LNCaP clone FGC (cell line): ENCODE results near the gene ARHGEF35.
A peak's percentile ranks its signal among the peaks of the same experiment; 100 is the strongest.
"Not testable (repeated sequence)": the region's sequence is repeated elsewhere in the genome, so short reads cannot be mapped to it uniquely, and the experiment has no call there.

Source experiments
- DNase-seq: peaks from one replicate; pipeline ENCODE4 v3.0.0-alpha.2; 2011; ENCODE audit warnings: low read depth
- H3K4me3 ChIP-seq: 2 replicates; pipeline ENCODE4 v1.5.1; 2011; ENCODE audit warnings: mild to moderate bottlenecking, low read depth, low read length, control low read depth
- CTCF ChIP-seq: IDR thresholded peaks from 2 replicates; pipeline ENCODE4 v1.5.1; 2012; ENCODE audit warnings: mild to moderate bottlenecking; ENCODE audit not compliant: control insufficient read depth, insufficient read depth; ENCODE audit errors: extremely low read depth

Gene ARHGEF35

GRCh38 chr7:144187848-144188247 is 7.8 kb downstream of the ARHGEF35 start:
- not testable (repeated sequence) for H3K4me3 ChIP-seq, DNase-seq

GRCh38 chr7:144183166-144183565 is 12.5 kb downstream of the ARHGEF35 start, which contains the start of gene CTAGE4:
CTAGE4 (plus strand) TSS chr7:144183466; CDS start chr7:144183504, 38 bp downstream.
- DNase-seq, H3K4me3 ChIP-seq: not testable (repeated sequence)

GRCh38 chr7:144179165-144179479 is 16.5 kb downstream of the ARHGEF35 start:
- not testable (repeated sequence) for DNase-seq, H3K4me3 ChIP-seq

- TF ChIP-seq CTCF = peak; percentile 55
- DNase-seq = peak; percentile 0
- H3K4me3 ChIP-seq = not testable (repeated sequence)
Measured at GRCh38 chr7:144178380-144179164, 17.1 kb downstream of the ARHGEF35 start.

GRCh38 chr7:144174613-144175012 is 21.0 kb downstream of the ARHGEF35 start:
- H3K4me3 ChIP-seq = no peak overlapping the region
- no peak for TF ChIP-seq CTCF
- no peak for DNase-seq

- H3K4me3 ChIP-seq, DNase-seq: not testable (repeated sequence)
Measured at GRCh38 chr7:144171594-144172350, 23.9 kb downstream of the ARHGEF35 start.

GRCh38 chr7:144164784-144165183 is 30.8 kb downstream of the ARHGEF35 start:
- H3K4me3 ChIP-seq = no peak overlapping the region
- TF ChIP-seq CTCF = no peak
- no peak for DNase-seq

- TF ChIP-seq CTCF = no peak
- no peak for DNase-seq
- H3K4me3 ChIP-seq = no peak overlapping the region
Measured at GRCh38 chr7:144158861-144159260, 36.8 kb downstream of the ARHGEF35 start.

- H3K4me3 ChIP-seq = no peak overlapping the region
- TF ChIP-seq CTCF = no peak
- DNase-seq = no peak
Measured at GRCh38 chr7:144148224-144148827, 47.3 kb downstream of the ARHGEF35 start.
